Type B pancreatic cell (in vitro differentiated cells): ENCODE data around the gene YJEFN3. TPM values are rescaled to one million over a fixed set of nuclear protein-coding genes. Genes with fewer than 3 reads are reported as not detected.
A peak's percentile ranks its signal among the peaks of the same experiment; 100 is the strongest.

Source experiments
- DNase-seq: peaks from one replicate; pipeline ENCODE4 v3.0.0; 2021; ENCODE audit warnings: mixed read lengths; ENCODE audit not compliant: unreplicated experiment; ENCODE audit errors: extremely low spot score
- H3K27ac Mint-ChIP-seq: 2 replicates; pipeline ENCODE4 v1.8.0; 2021; ENCODE audit warnings: mild to moderate bottlenecking, mixed read lengths
- H3K27me3 Mint-ChIP-seq: 2 replicates; pipeline ENCODE4 v1.8.0; 2021; ENCODE audit warnings: mixed read lengths
- H3K36me3 Mint-ChIP-seq: 2 replicates; pipeline ENCODE4 v1.8.0; 2021; ENCODE audit warnings: mixed read lengths
- H3K4me1 Mint-ChIP-seq: one replicate; pipeline ENCODE4 v1.8.0; 2021; ENCODE audit warnings: mixed read lengths; ENCODE audit not compliant: unreplicated experiment
- H3K4me3 Mint-ChIP-seq: 2 replicates; pipeline ENCODE4 v1.8.0; 2021; ENCODE audit warnings: mild to moderate bottlenecking, mixed read lengths
- H3K9me3 Mint-ChIP-seq: 2 replicates; pipeline ENCODE4 v1.8.0; 2021; ENCODE audit warnings: mixed read lengths
- total RNA-seq: library from RNA; stranded (reverse); gene quantifications from 2 replicates; pipeline ENCODE4 v1.2.1, GENCODE V29; 2021; ENCODE audit warnings: low replicate concordance
- TF ChIP-seq, protein P1 (sequence below): fragments of 200-600 bp; sonication (generic); conservative IDR thresholded peaks from 2 replicates; pipeline ENCODE4 v1.5.0; 2021; ENCODE audit warnings: antibody characterized with exemption, mild to moderate bottlenecking

Gene YJEFN3
- total RNA-seq, 1 donor from 2014 or later = 23.2 TPM

DNA sequence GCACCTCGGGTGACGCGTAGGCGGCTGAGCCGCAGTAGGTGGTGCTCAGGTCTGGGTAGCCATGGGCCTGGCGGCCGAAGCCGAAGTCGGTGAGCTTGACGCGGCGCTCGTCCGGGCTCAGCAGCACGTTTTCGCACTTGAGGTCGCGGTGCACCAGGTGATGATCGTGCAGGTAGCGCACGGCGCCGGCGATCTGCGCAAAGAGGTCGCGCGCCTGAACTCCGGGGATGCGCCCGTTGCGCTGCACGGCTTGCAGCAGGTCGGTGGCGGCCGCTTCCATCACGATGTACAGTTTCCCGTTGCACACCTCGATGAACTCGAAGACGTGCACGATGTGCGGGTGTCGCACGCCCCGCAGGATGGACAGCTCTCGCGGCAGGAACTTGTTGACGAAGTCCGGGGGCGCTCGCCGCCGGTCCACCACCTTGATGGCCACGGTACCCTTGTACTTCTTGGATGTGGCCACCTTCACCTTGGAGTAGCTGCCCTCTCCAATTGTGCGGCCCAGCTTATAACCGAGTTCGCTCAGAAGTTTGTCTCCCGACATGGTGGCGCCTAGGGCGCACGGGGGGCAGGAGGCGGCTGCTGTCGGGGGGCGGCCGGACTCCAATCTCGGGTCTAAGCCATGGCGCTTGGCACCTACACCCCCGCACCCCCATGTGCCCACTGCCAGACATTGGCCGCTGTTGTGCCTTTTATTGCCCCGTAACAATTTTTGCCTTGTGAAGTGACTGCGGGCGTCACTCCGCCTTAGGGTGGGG is 13.7 kb upstream of the YJEFN3 start, which contains the start of gene TSSK6:
TSSK6 (minus strand) TSS at position 668 of the 761 bp plus-strand sequence; CDS start at position 547, 121 bp downstream.
- TF ChIP-seq, protein P1, sequence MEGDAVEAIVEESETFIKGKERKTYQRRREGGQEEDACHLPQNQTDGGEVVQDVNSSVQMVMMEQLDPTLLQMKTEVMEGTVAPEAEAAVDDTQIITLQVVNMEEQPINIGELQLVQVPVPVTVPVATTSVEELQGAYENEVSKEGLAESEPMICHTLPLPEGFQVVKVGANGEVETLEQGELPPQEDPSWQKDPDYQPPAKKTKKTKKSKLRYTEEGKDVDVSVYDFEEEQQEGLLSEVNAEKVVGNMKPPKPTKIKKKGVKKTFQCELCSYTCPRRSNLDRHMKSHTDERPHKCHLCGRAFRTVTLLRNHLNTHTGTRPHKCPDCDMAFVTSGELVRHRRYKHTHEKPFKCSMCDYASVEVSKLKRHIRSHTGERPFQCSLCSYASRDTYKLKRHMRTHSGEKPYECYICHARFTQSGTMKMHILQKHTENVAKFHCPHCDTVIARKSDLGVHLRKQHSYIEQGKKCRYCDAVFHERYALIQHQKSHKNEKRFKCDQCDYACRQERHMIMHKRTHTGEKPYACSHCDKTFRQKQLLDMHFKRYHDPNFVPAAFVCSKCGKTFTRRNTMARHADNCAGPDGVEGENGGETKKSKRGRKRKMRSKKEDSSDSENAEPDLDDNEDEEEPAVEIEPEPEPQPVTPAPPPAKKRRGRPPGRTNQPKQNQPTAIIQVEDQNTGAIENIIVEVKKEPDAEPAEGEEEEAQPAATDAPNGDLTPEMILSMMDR = no peak
- H3K9me3 Mint-ChIP-seq = no peaks in the 10 kb centered on the region
- DNase-seq = no peak
- H3K4me1 Mint-ChIP-seq = peaks cover 7% of the 10 kb centered on the region
- H3K36me3 Mint-ChIP-seq = peaks cover 6% of the 10 kb centered on the region
- H3K27ac Mint-ChIP-seq = peak within 1 kb of the TSS; percentile 92
- H3K27me3 Mint-ChIP-seq = no peaks in the 10 kb centered on the region
- peak within 1 kb of the TSS; percentile 96 for H3K4me3 Mint-ChIP-seq

DNA sequence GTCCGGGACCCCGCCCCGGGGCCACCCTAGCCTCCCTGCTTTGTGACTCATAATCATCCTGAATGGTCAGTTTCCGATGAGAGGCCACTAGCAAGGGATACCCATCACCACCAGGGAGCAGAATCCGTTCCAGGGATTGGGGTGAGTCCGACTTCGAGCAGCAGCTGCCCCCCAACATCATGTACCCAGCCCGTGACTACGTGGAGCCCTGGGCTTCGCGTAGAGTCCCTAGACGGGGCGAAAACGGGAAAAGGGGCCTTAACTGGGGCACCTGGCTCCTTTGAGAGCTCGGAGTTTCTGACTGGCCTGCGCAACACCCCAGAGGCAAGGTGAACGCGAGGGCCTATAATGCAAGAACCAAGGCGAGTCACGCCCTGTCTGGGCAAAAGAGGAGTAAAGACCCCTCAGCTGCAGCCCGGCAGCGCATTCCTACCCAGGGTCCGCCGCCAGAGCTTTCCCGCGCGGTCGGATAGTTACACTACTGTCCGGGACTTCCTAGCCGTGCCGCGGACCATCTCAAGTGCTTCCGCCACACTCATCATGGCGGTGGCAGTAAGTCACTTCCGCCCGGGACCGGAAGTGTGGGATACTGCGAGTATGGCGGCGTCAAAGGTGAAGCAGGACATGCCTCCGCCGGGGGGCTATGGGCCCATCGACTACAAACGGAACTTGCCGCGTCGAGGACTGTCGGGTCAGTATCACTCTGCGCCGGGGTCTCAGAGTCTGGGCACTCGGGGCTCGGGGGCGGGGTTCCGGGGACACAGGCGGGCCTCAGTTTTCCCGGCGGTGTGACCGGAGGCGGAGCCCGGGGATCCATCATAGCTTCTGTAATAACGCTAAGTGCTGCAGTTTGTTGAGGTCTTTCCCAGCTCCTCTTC is 12.8 kb upstream of the YJEFN3 start, which contains the start of gene NDUFA13:
NDUFA13 (plus strand) TSS at position 584 of the 878 bp plus-strand sequence; CDS start at position 598, 14 bp downstream.
- Mint-ChIP-seq H3K4me3 (peak within 1 kb of the TSS; percentile 96), H3K27me3 (no peaks in the 10 kb centered on the region)
- TF ChIP-seq, protein P1 = peak; percentile 34

DNA sequence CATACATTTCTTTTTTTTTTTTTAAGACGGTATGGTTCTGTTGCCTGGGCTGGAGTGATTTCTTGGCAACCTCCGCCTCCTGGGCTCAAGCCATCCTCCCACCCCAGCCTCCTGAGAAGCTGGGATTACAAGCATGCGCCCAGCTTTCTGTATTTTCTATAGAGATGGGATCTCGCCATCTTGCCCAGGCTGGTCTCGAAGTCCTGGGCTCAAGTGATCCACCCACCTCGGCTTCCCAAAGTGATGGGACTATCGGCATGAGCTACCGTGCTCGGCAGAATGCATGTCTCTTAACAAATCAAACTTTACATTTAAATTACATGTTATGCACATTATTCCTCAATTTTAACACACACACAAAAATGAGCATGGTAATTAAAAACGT is 11.5 kb upstream of the YJEFN3 start:
- Mint-ChIP-seq H3K4me1 (peaks cover 13% of the 10 kb centered on the region), H3K9me3 (no peaks in the 10 kb centered on the region), H3K4me3 (peak overlapping the region; percentile 96), H3K27me3 (no peaks in the 10 kb centered on the region), H3K27ac (peak overlapping the region; percentile 62), H3K36me3 (peaks cover 12% of the 10 kb centered on the region)
- no peak for DNase-seq
- TF ChIP-seq, protein P1 = no peak

More for the DNA sequence above, 12.8 kb upstream of the YJEFN3 start, which contains the start of gene NDUFA13:
- no peaks in the 10 kb centered on the region for H3K9me3 Mint-ChIP-seq
- H3K27ac Mint-ChIP-seq = peak within 1 kb of the TSS; percentile 92
- H3K36me3 Mint-ChIP-seq = peaks cover 12% of the 10 kb centered on the region
- H3K4me1 Mint-ChIP-seq = peaks cover 10% of the 10 kb centered on the region
- peak; percentile 95 for DNase-seq

DNA sequence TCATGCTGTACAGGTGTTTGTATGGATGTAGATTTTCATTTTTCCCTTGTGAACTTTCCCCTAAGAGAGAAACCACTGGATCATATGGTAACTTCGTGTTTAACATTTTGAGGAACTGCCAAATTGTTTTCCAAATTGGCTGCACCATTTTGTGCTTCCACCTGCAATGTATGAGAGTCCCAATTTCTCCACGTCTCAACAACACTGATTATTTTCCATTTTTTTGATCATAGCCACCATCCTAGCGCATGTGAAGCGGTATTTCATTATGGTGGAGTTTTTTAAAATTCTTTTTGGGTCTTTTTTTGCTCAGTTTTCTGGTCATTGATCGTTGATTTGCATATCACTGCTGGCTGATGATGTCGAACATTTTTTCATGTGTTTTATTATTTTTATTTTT is 7.7 kb upstream of the YJEFN3 start:
- no peaks in the 10 kb centered on the region for H3K27me3 Mint-ChIP-seq
- TF ChIP-seq, protein P1 = no peak
- H3K4me1 Mint-ChIP-seq = peaks cover 15% of the 10 kb centered on the region
- no peaks in the 10 kb centered on the region for H3K9me3 Mint-ChIP-seq
- no peak overlapping the region for H3K4me3 Mint-ChIP-seq
- no peak for DNase-seq
- peak overlapping the region; percentile 10 for H3K27ac Mint-ChIP-seq
- H3K36me3 Mint-ChIP-seq = peaks cover 9% of the 10 kb centered on the region

DNA sequence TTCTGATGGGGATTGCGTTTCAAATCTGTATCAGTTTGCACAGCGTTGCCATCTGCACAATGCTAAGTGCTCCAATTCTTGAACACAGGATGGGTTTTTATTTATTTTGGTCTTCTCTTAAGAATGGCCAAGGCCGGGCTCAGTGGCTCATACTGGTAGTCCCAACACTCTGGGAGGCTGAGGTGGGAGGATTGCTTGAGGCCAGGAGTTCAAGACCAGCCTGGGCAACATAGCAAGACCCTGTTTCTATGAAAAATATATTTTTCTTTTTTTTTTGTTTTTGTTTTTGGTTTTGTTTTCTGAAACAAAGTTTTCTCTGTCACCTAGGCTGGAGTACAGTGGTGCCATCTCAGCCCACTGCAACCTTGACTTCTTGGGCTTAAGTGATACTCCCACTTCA is 5.5 kb upstream of the YJEFN3 start:
- TF ChIP-seq, protein P1 = no peak
- Mint-ChIP-seq H3K36me3 (peaks cover 9% of the 10 kb centered on the region), H3K9me3 (no peaks in the 10 kb centered on the region), H3K27ac (no peak overlapping the region), H3K27me3 (no peaks in the 10 kb centered on the region), H3K4me1 (peaks cover 10% of the 10 kb centered on the region), H3K4me3 (no peak overlapping the region)
- DNase-seq = no peak
